Activated T-cell treated with anti-CD3 and anti-CD28 coated beads for 4 hours (primary cell): ENCODE measurements around the gene LGALS1.
A peak's percentile ranks its signal among the peaks of the same experiment; 100 is the strongest.
"Not testable (repeated sequence)": the region's sequence is repeated elsewhere in the genome, so short reads cannot be mapped to it uniquely, and the experiment has no call there.

Experiments
- DNase-seq: peaks from one replicate; pipeline ENCODE4 v3.0.0-alpha.2; 2020

The LGALS1 gene

GRCh38 chr22:37692627-37693285 is 17.3 kb downstream of the LGALS1 start:
- no peak for DNase-seq

GRCh38 chr22:37694131-37694530 is 18.7 kb downstream of the LGALS1 start:
- not testable (repeated sequence) for DNase-seq

GRCh38 chr22:37696260-37696656 is 20.8 kb downstream of the LGALS1 start:
- not testable (repeated sequence) for DNase-seq

- peak; percentile 72 for DNase-seq
Measured at GRCh38 chr22:37696657-37697537, 21.5 kb downstream of the LGALS1 start, which contains the start of gene TRIOBP. TRIOBP (plus strand) TSS chr22:37697048; CDS start chr22:37701366, 4,318 bp downstream.

- DNase-seq: no peak
Measured at GRCh38 chr22:37697538-37697835, 22.1 kb downstream of the LGALS1 start.

- no peak for DNase-seq
Measured at GRCh38 chr22:37701141-37701786, 25.8 kb downstream of the LGALS1 start.

GRCh38 chr22:37703906-37704305 is 28.5 kb downstream of the LGALS1 start:
- DNase-seq: no peak

- no peak for DNase-seq
Measured at GRCh38 chr22:37704645-37705044, 29.2 kb downstream of the LGALS1 start.

- no peak for DNase-seq
Measured at GRCh38 chr22:37705205-37705604, 29.8 kb downstream of the LGALS1 start.

- no peak for DNase-seq
Measured at GRCh38 chr22:37708580-37709444, 33.4 kb downstream of the LGALS1 start.

GRCh38 chr22:37709445-37709765 is 34.0 kb downstream of the LGALS1 start:
- DNase-seq: no peak

- no peak for DNase-seq
Measured at GRCh38 chr22:37710675-37711074, 35.2 kb downstream of the LGALS1 start.

- DNase-seq: no peak
Measured at GRCh38 chr22:37711490-37711889, 36.1 kb downstream of the LGALS1 start.

- DNase-seq: no peak
Measured at GRCh38 chr22:37713761-37714160, 38.3 kb downstream of the LGALS1 start.

GRCh38 chr22:37714634-37715033 is 39.2 kb downstream of the LGALS1 start:
- no peak for DNase-seq

GRCh38 chr22:37715760-37716159 is 40.3 kb downstream of the LGALS1 start:
- DNase-seq: no peak

GRCh38 chr22:37716708-37717107 is 41.3 kb downstream of the LGALS1 start:
- no peak for DNase-seq

- DNase-seq: not testable (repeated sequence)
Measured at GRCh38 chr22:37717235-37717634, 41.8 kb downstream of the LGALS1 start.

- DNase-seq: not testable (repeated sequence)
Measured at GRCh38 chr22:37717746-37718305, 42.4 kb downstream of the LGALS1 start.

GRCh38 chr22:37725551-37726240 is 50.3 kb downstream of the LGALS1 start:
- DNase-seq: no peak

- DNase-seq: no peak
Measured at GRCh38 chr22:37726241-37726887, 50.9 kb downstream of the LGALS1 start.
